VCaP (cell line): ENCODE results near the gene STRN3.

ENCODE experiments used
- H3K27ac ChIP-seq: fragments of 450-650 bp; 2 replicates; pipeline ENCODE4 v1.5.1; 2017
- TF ChIP-seq, protein P1 (sequence below): fragments of 450-650 bp; conservative IDR thresholded peaks from 2 replicates; pipeline ENCODE4 v1.5.1; 2017; ENCODE audit warnings: mild to moderate bottlenecking, moderate library complexity

The STRN3 gene

DNA sequence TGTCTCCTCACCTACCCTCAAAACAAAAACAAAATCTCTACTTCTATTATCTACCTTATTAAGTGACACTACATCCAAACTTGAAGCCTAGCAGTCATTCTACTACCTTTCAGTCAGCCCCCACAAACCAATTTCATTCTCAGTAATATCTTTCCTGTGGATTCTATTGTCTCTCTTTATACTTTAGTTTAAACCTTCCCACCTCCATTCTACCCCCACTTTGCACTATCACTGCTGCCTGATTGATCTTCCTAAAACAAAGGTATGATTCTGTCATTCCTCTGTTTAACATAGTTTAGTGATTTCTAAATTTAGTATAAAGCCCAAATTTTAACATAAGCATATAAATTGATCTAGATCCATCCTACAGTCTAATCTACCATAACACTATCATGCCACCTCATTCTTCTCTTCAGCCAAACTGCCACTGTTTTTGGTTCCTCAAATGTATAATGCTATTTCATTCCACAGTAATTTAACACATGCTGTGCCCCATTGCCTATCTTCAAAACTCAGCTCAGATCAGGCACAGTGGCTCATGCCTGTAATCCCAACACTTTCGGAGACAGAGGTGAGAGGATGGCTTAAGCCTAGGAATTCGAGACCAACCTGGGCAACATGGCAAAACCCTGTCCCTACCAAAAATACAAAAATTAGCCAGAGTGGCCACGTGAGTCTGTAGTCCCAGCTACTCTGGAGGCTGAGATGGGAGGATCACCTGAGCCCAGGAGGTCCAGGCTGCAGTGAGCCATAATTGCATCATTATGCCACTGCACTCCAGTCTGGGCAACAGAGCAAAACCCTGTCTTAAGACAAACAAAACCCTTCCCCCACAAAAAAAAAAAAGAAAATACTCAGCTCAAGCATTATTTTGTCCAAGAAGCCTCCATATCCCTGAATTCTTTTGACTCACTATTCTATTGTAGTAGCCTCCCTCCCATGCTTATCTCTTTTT, 3.1 kb upstream of the STRN3 start:
- TF ChIP-seq, protein P1, sequence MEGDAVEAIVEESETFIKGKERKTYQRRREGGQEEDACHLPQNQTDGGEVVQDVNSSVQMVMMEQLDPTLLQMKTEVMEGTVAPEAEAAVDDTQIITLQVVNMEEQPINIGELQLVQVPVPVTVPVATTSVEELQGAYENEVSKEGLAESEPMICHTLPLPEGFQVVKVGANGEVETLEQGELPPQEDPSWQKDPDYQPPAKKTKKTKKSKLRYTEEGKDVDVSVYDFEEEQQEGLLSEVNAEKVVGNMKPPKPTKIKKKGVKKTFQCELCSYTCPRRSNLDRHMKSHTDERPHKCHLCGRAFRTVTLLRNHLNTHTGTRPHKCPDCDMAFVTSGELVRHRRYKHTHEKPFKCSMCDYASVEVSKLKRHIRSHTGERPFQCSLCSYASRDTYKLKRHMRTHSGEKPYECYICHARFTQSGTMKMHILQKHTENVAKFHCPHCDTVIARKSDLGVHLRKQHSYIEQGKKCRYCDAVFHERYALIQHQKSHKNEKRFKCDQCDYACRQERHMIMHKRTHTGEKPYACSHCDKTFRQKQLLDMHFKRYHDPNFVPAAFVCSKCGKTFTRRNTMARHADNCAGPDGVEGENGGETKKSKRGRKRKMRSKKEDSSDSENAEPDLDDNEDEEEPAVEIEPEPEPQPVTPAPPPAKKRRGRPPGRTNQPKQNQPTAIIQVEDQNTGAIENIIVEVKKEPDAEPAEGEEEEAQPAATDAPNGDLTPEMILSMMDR = no peak
- H3K27ac ChIP-seq = no peak overlapping the region

DNA sequence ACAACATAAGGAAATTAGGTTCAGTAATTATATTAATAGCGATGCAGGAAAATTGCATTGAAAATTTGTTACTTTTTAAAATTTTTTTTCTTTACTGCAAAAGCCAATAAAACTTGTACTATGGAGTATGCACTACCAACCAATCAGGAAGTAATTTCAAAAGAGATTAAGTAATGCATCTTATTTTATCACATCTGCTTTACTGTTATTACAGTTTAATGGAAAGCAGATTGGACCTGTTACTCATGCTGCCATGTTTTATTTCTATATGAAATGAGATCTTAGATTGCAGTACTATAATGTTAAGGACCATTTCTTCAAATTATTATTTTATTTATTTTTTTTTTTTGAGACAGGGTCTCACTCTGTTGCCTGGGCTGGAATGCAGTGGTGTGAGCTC, 1.7 kb upstream of the STRN3 start:
- TF ChIP-seq, protein P1 = no peak
- H3K27ac ChIP-seq = peak overlapping the region; percentile 98

DNA sequence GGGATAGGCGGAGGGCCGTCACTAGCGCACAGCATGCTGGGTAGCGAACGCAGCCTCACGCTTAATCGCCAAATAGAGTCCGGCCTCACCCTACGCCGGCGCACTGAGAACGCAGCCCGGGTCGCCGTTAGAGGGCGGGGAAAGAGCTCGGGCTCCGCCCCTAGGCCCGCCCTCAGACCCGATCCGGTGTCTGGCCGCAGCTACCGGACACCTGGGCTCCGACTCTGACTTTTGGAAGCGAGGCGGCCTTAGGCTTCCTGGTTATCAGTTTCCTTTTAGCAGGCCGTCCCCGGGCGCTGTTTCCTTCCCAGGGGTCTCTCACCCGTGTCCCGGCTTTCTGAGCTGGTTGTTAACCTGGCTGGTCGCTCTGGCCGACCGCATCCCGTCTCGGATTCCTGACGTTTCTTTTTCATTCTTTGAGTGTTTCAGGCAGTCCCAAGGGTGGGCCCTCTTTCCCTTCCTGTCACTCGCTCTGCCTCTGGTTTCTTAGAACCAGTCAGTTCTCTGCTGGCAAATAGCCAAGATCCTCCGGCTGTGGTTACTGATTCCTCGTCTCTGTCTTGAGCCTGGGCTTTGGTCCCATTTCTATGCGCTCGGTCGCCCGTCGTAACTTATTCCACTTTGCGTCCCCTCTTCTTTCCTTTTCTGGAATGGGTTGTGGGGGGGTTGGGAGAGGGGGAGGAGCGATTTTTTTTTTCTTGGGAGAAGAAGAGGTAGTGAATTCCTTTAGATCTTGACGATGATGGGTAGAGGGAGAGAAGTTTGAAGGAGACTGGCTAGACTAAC, 464 bp upstream of the STRN3 start:
- H3K27ac ChIP-seq = peak overlapping the region; percentile 98
- TF ChIP-seq, protein P1 = no peak

DNA sequence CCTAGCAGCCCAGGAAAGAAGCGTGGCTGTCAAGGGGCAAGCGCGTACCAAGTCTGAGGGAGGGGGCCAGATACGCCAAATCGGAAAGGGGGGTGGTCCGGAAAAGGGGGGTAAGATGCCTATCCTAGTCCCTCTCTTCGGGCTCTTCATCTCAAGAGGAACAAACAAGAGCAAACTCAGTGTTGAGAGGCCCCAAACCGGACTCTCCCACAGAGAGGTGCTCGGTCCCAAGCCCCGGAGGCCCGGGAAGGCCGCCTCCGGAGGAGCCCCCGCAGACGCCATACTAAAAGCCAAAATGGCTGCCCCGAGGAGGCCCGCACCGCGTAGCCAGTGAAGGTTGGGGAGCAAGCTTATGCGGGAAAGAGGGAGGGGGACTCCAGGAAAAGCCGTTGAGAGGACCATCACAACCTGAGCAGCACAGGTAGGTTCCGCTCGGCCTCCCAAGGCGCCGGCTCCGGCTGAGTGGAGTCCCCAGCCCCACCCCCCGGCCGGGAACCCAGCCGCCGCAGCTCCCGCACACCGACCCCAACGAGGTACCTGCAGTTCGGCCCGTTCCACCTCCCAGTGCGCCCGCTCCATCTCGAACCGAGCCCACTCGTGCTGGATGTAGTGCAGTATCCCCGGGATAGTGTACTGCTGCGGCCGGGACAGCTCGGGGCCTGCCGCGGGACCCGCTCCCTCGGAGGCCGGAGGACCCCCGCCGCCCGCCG, 657 bp downstream of the STRN3 start, which contains the start of gene AP4S1:
AP4S1 (plus strand) TSS at position 283 of the 710 bp plus-strand sequence. CDS start 40,548 bp downstream, outside the sequence.
- TF ChIP-seq, protein P1 = no peak
- H3K27ac ChIP-seq = peak within 1 kb of the TSS; percentile 98

DNA sequence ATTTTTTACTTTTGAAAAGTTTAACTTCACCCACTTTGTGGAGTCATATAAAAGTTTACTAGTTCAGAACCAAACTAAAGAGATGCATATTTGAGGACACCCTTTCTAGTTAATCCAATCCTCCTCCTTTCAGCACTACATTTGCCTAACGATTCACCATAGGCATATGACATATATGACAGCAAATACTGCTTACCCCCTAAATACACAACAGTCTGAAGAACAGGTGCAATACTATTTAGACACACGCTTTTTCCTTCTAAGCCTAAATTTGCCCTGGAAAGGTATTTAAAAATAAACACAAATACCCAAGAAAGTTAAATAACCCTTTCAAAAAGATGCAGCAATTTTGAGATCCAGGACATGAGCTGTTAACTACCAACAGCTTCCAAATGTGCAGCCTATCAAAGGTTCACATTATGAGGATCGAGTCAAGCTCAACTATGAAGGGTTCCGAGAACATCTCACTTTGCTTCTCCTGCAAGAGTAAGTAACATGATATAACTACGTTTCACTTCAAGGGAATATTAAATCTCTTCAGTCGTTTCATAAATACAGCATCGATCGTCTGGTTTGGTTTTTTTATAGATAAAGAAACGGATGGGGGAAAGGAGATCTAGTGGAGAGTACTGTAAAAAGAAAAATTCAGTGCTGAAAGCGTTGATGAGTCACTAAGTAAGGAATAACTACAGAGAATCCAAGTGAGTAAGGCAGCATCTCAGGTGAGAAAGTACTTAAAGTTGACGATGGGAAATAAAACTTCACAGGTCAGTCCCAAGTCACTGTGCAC, 1.4 kb downstream of the STRN3 start:
- TF ChIP-seq, protein P1 = no peak

DNA sequence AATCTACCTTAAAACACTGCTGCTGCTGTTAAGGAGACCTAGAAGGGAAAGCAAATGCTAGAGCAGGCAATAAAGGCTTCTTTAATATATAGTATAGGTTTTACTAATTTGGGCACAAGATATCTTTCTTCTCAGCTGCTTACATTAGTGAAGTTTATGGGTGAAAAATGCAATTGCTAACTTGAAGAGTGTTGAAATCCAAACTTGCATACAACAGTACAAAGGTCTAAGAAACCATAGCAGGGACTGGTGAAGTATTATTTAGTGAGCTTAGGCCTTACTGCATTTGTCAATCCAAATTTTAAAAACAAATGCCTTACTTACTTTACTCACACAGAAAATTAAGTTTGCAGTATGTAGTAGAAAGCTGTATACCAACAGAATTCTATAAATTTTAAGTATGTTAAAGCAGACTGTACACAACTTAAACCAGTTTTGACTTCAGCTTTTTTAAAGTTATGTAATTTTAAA, 2.1 kb downstream of the STRN3 start:
- TF ChIP-seq, protein P1 = no peak
- peak overlapping the region; percentile 98 for H3K27ac ChIP-seq

More for the DNA sequence above, 1.4 kb downstream of the STRN3 start:
- H3K27ac ChIP-seq = peak overlapping the region; percentile 98
